ENCODE results near the gene FUT4.

DNA sequence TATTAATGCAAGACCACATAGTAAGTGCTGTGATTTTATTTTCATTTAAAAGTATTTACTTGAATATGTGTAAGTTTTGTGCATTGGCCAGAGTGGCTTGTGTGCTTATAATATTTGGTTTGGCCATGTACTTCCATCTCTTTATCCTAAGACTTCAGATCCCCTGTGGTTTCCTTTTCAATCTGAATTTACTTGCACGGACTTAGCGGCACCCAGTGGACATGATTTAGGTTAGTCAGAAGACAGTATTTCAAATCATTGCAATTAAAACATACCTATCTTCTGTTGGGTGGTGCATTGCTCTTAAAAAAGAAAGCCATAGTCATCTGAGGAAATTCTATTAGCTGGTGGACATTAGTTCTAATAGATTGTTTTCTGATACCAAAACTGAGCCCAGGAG, 54.2 kb downstream of the FUT4 start:
- TF ChIP-seq, protein P1, sequence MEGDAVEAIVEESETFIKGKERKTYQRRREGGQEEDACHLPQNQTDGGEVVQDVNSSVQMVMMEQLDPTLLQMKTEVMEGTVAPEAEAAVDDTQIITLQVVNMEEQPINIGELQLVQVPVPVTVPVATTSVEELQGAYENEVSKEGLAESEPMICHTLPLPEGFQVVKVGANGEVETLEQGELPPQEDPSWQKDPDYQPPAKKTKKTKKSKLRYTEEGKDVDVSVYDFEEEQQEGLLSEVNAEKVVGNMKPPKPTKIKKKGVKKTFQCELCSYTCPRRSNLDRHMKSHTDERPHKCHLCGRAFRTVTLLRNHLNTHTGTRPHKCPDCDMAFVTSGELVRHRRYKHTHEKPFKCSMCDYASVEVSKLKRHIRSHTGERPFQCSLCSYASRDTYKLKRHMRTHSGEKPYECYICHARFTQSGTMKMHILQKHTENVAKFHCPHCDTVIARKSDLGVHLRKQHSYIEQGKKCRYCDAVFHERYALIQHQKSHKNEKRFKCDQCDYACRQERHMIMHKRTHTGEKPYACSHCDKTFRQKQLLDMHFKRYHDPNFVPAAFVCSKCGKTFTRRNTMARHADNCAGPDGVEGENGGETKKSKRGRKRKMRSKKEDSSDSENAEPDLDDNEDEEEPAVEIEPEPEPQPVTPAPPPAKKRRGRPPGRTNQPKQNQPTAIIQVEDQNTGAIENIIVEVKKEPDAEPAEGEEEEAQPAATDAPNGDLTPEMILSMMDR (IDR thresholded peaks at IDR 0.05): peak in 1 of 5 experiments; percentile 24
- no peak for TF ChIP-seq POLR2A (IDR thresholded peaks at IDR 0.05)

Measured in transverse colon (tissue), 3 donors.